Naive thymus-derived CD8-positive, alpha-beta T cell (primary cell): Measurements from ENCODE around the gene KCNIP3. TPM values are rescaled to one million over a fixed set of nuclear protein-coding genes. Genes with fewer than 3 reads are reported as not detected.
"Not testable (repeated sequence)": the region's sequence is repeated elsewhere in the genome, so short reads cannot be mapped to it uniquely, and the experiment has no call there.

Experiments used
- ATAC-seq, 2 donors: fragments of 150-1000 bp; cut with Tn5 transposase in 1 of 2; sonication (Bioruptor Pico), chemical (Tn5 transposase) in 1 of 2; 1 replicate in 1 of 2; 2 replicates in 1 of 2; pipeline ENCODE4 v1.10.0; 2021; ENCODE audit warnings: mild to moderate bottlenecking in 2 of 2, moderate library complexity in 2 of 2
- POLR2A ChIA-PET: fragments of 350-600 bp; sonication (Branson Sonifier 250); formaldehyde crosslinking; loops from one replicate; lab custom pipeline; 2021; ENCODE audit warnings: antibody characterized with exemption; lab: Charles Lee
- DNase-seq, 10 donors: peaks; one replicate each; pipeline versions ENCODE4 v3.0.0 to v3.0.0-alpha.2; 2020 to 2022
- H3K27ac Mint-ChIP-seq, 10 donors: one replicate each; pipeline ENCODE4 v1.8.0; 2020 to 2022; ENCODE audit warnings: mild to moderate bottlenecking in 10 of 10, mixed read lengths in 10 of 10, moderate library complexity in 4 of 10, inconsistent platforms in 1 of 10
- H3K27me3 Mint-ChIP-seq, 5 donors: one replicate each; pipeline ENCODE4 v1.8.0; 2021 to 2022; ENCODE audit warnings: mixed read lengths in 5 of 5
- H3K36me3 Mint-ChIP-seq, 3 donors: one replicate each; pipeline ENCODE4 v1.8.0; 2020 to 2022; ENCODE audit warnings: mixed read lengths in 3 of 3, mild to moderate bottlenecking in 2 of 3, inconsistent platforms in 1 of 3
- H3K4me1 Mint-ChIP-seq, 4 donors: one replicate each; pipeline ENCODE4 v1.8.0; 2021 to 2022; ENCODE audit warnings: mixed read lengths in 4 of 4
- H3K4me3 Mint-ChIP-seq, 10 donors: one replicate each; pipeline ENCODE4 v1.8.0; 2020 to 2022; ENCODE audit warnings: mild to moderate bottlenecking in 10 of 10, mixed read lengths in 10 of 10, moderate library complexity in 6 of 10, inconsistent platforms in 1 of 10
- H3K9me3 Mint-ChIP-seq, 9 donors: one replicate each; pipeline ENCODE4 v1.8.0; 2020 to 2022; ENCODE audit warnings: mixed read lengths in 9 of 9, mild to moderate bottlenecking in 3 of 9, inconsistent platforms in 1 of 9, moderate library complexity in 1 of 9
- polyA plus RNA-seq, 3 donors: library from polyadenylated mRNA; unstranded; fragments of 300-500 nt; fragmentation: Illumina TruSeq; gene quantifications; one replicate each; pipeline ENCODE4 v1.2.3, GENCODE V29; 2021
- total RNA-seq, 8 experiments: library from RNA in 2 of 8; stranded (reverse) in 2 of 8; gene quantifications; one replicate each; pipeline ENCODE4 v1.2.3 and lab custom pipeline; 2021 to 2026

KCNIP3 gene
- total and polyA plus RNA-seq, 5 experiments from 2014 or later, result not detected

GRCh38 chr2:95402370-95403203, 105.4 kb downstream of the KCNIP3 start, which contains the start of gene FAHD2A:
Gene FAHD2A, plus strand, starts transcription at chr2:95402708. Its CDS starts 2,851 bp downstream, at chr2:95405559.
- Mint-ChIP-seq H3K36me3 (peaks cover 0 to 2% (median 0%) of the 10 kb centered on the region in 3 donors), H3K4me3 (peak within 1 kb of the TSS; percentile 94 to 98 (median 97)), H3K27me3 (no peaks in the 10 kb centered on the region), H3K27ac (peak within 1 kb of the TSS; percentile 83 to 98 (median 96)), H3K9me3 (no peaks in the 10 kb centered on the region), H3K4me1 (peaks cover 12 to 29% (median 27%) of the 10 kb centered on the region in 4 donors)
- peak; percentile 85 to 96 (median 91) for DNase-seq
- ATAC-seq, result peak; percentile 94
- POLR2A ChIA-PET, result no interaction called here

DNA sequence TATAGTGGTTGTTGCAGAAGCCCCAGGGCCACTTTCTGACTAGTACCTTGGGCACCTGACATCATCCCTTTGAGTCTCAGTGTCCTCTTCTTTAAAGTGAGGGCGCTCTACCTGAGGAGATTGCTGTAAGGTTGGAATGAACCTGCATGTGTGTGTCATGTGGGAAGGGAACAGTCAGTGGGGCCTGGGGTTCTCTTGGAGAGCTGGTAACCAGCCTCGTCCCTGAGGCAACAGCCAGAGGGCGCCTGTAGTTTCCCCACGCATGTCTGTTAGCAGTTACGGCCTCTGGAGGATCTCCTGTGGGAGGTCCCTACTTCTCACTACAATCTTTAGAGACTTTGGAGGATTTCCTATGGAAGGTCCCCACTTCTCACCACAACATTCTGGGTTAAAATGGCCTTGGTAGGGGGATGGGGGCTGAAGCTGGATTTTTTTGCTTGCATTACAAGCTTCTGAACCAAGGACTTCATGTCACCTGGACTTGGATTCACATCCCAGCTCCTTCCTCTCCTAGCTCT, 106.1 kb downstream of the KCNIP3 start:
- peaks cover 12 to 29% (median 27%) of the 10 kb centered on the region in 4 donors for H3K4me1 Mint-ChIP-seq
- POLR2A ChIA-PET, H3K27me3 Mint-ChIP-seq, H3K9me3 Mint-ChIP-seq, H3K36me3 Mint-ChIP-seq: not testable (repeated sequence)
- DNase-seq, result peak in 7 of 10 donors; percentile 11 to 62 (median 24)
- peak overlapping the region; percentile 81 to 98 (median 96) for H3K27ac Mint-ChIP-seq
- peak overlapping the region; percentile 94 to 98 (median 97) for H3K4me3 Mint-ChIP-seq
- peak in 1 of 2 donors; percentile 21 for ATAC-seq

- peaks cover 0 to 13% (median 0%) of the 10 kb centered on the region in 3 donors for H3K36me3 Mint-ChIP-seq
- H3K4me3 Mint-ChIP-seq, result peak overlapping the region; percentile 94 to 98 (median 97)
- ATAC-seq, POLR2A ChIA-PET, H3K27me3 Mint-ChIP-seq, H3K9me3 Mint-ChIP-seq: not testable (repeated sequence)
- peak in 1 of 10 donors; percentile 14 for DNase-seq
- peaks cover 12 to 29% (median 27%) of the 10 kb centered on the region in 4 donors for H3K4me1 Mint-ChIP-seq
- peak overlapping the region in 5 of 10 donors; percentile 25 to 98 (median 97) for H3K27ac Mint-ChIP-seq
Observed at GRCh38 chr2:95403824-95404223, 106.7 kb downstream of the KCNIP3 start.

GRCh38 chr2:95404676-95405075, 107.5 kb downstream of the KCNIP3 start:
- peak in 1 of 10 donors; percentile 24 for DNase-seq
- H3K27me3 Mint-ChIP-seq, H3K9me3 Mint-ChIP-seq, POLR2A ChIA-PET, H3K27ac Mint-ChIP-seq, ATAC-seq: not testable (repeated sequence)
- Mint-ChIP-seq H3K4me3 (peak overlapping the region in 4 of 10 donors; percentile 7 to 40 (median 28)), H3K36me3 (peaks cover 0 to 14% (median 0%) of the 10 kb centered on the region in 3 donors), H3K4me1 (peaks cover 12 to 29% (median 27%) of the 10 kb centered on the region in 4 donors)

DNA sequence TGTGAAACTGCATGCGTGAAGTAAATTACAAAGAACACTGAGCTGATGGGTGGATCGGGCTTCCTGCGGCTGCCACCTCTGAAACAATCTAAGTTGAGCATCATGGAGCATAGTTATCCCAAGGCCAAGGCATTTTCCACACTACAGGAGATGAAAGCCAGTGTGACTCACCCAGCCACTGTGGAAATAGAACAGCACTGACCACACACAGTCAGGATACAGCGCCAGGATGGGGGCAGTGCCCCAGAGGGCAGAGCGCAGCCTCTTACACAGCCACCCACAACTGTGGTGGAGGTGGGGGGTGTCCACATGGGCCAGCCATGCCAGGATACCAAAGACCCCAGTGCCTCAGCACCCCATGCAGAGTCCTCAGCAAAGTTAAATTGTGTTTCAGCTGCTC, 114.1 kb downstream of the KCNIP3 start:
- H3K36me3 Mint-ChIP-seq, result peaks cover 0 to 14% (median 0%) of the 10 kb centered on the region in 3 donors
- POLR2A ChIA-PET, H3K4me1 Mint-ChIP-seq, H3K27me3 Mint-ChIP-seq, H3K9me3 Mint-ChIP-seq, H3K27ac Mint-ChIP-seq, H3K4me3 Mint-ChIP-seq, ATAC-seq, DNase-seq: not testable (repeated sequence)

DNA sequence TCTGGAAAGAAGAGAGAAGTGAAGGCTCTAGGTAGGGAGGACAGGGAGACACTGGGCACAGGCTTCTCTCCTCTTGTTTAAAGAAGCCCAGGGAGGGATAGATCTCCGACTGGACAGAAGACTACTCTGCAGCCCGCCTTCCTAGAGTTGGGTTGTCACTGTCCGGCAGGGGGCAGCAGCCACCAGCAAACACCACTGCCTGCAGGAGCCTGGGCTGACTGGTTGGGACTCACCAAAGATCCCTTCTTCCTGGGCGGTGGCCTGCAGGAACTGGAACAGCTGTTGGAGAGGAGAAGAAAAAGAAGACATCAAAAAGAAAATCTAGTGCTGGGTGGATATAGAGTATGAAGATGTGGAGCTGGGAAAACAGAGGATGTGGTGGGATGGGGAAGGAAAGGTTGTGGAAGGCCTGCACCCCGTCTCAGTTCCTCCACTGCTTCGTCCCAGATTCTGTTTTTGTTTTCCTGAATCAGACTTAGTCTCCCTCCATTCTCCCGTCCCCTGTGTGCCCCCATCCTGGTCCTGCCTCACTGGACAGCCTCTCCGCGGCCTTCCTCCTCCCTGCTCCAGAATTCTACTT, 117.0 kb downstream of the KCNIP3 start:
- H3K4me1 Mint-ChIP-seq, H3K27me3 Mint-ChIP-seq, H3K9me3 Mint-ChIP-seq, POLR2A ChIA-PET, H3K4me3 Mint-ChIP-seq, H3K36me3 Mint-ChIP-seq: not testable (repeated sequence)
- peak in 9 of 10 donors; percentile 16 to 72 (median 46) for DNase-seq
- peak overlapping the region in 1 of 10 donors; percentile 38 for H3K27ac Mint-ChIP-seq
- ATAC-seq, result peak; percentile 72 to 75

GRCh38 chr2:95415138-95415537, 118.0 kb downstream of the KCNIP3 start:
- peaks cover 0 to 14% (median 5%) of the 10 kb centered on the region in 5 donors for H3K27me3 Mint-ChIP-seq
- H3K4me1 Mint-ChIP-seq, H3K9me3 Mint-ChIP-seq, H3K36me3 Mint-ChIP-seq, H3K4me3 Mint-ChIP-seq, DNase-seq, ATAC-seq, POLR2A ChIA-PET: not testable (repeated sequence)
- peak overlapping the region in 2 of 10 donors; percentile 10 to 64 for H3K27ac Mint-ChIP-seq

DNA sequence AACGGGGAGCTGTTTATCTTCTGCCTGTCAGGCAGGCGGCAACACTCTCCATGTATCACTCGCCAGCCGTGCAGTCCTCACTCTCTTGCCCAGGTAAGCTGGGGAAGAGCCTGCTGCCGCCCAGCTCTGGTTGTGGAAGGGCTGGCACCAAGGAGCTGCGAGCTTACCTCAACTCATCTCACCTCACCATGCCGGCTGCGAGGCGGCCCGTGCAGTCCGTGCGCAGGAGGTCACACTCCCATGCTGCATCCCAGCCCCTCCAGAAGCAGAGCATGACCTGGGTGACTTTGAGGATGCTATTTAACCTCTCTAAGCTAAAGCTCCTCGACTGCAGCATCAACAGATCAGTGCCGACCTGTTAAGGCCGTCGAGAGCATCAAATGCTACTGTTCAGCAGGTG, 118.4 kb downstream of the KCNIP3 start:
- H3K4me1 Mint-ChIP-seq, H3K4me3 Mint-ChIP-seq, H3K9me3 Mint-ChIP-seq, DNase-seq, ATAC-seq, H3K36me3 Mint-ChIP-seq, POLR2A ChIA-PET, H3K27ac Mint-ChIP-seq: not testable (repeated sequence)
- H3K27me3 Mint-ChIP-seq, result peaks cover 0 to 14% (median 5%) of the 10 kb centered on the region in 5 donors

- H3K4me3 Mint-ChIP-seq, H3K36me3 Mint-ChIP-seq, POLR2A ChIA-PET, ATAC-seq, H3K4me1 Mint-ChIP-seq, H3K9me3 Mint-ChIP-seq, H3K27ac Mint-ChIP-seq: not testable (repeated sequence)
- peak in 1 of 10 donors; percentile 32 for DNase-seq
- H3K27me3 Mint-ChIP-seq, result peaks cover 2 to 10% (median 5%) of the 10 kb centered on the region in 5 donors
Observed at GRCh38 chr2:95427196-95427867, 130.2 kb downstream of the KCNIP3 start.

GRCh38 chr2:95429748-95430467, 132.8 kb downstream of the KCNIP3 start:
- ATAC-seq, H3K36me3 Mint-ChIP-seq, H3K4me3 Mint-ChIP-seq, H3K27ac Mint-ChIP-seq, POLR2A ChIA-PET, H3K9me3 Mint-ChIP-seq, DNase-seq, H3K4me1 Mint-ChIP-seq: not testable (repeated sequence)
- peaks cover 0 to 10% (median 4%) of the 10 kb centered on the region in 5 donors for H3K27me3 Mint-ChIP-seq

- POLR2A ChIA-PET, H3K27ac Mint-ChIP-seq, ATAC-seq, H3K4me1 Mint-ChIP-seq, H3K4me3 Mint-ChIP-seq, H3K36me3 Mint-ChIP-seq, H3K9me3 Mint-ChIP-seq, DNase-seq: not testable (repeated sequence)
- H3K27me3 Mint-ChIP-seq, result peaks cover 0 to 10% (median 4%) of the 10 kb centered on the region in 5 donors
Observed at GRCh38 chr2:95433373-95433772, 136.2 kb downstream of the KCNIP3 start.

DNA sequence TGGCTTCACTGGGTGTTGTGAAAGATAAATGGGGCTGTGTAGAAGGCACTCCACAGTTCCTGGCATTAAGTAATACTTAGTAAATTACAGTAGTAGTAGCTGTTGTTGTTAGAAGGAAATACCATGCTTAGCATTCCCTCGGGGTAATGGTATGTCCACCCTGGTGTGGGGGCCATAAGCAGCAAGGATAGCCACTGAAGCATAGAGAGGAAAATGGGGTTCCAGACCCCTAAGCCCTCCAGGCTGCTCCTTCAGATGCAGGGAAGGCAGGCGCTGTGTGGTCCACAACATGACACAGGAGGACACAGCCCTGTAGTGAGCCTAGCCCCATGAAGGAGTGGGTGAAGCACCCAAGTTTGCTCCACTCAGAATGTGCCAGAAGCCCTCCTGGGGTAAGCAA, 136.8 kb downstream of the KCNIP3 start:
- H3K36me3 Mint-ChIP-seq, ATAC-seq, H3K4me1 Mint-ChIP-seq, DNase-seq, POLR2A ChIA-PET, H3K4me3 Mint-ChIP-seq, H3K9me3 Mint-ChIP-seq, H3K27ac Mint-ChIP-seq: not testable (repeated sequence)
- peaks cover 0 to 10% (median 4%) of the 10 kb centered on the region in 5 donors for H3K27me3 Mint-ChIP-seq
